ENCODE results near the gene ASCC3. TPM values are rescaled to one million over a fixed set of nuclear protein-coding genes. Genes with fewer than 3 reads are reported as not detected.

ASCC3 gene
- total RNA-seq, 2 donors from 2014 or later = 35.7 to 56.2 TPM

DNA sequence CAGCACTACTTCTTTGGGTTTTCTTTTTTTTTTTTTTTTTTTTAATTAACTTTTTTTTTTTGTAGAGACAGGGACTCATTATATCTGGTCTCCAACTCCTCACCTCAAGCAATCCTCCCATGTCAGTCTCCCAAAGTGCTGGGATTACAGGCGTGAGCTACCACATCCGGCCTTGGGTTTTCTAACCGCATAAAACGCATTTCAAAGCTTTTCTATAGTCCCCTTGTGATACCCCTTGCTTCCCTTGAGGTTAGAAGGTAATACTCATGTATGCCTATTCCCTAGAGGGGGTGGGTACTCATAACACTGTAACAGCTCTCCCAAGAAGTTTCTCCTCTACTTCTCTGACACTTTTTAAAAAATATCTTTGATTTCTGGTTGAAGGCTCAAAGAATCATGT is 23.9 kb upstream of the ASCC3 start:
- ATAC-seq (ENCODE audit: insufficient number of reproducible peaks, low FRiP score, low read depth) (no peak), DNase-seq (ENCODE audit: low spot score) (no peak)
- no peak overlapping the region for H3K27ac ChIP-seq
- TF ChIP-seq, protein P1, sequence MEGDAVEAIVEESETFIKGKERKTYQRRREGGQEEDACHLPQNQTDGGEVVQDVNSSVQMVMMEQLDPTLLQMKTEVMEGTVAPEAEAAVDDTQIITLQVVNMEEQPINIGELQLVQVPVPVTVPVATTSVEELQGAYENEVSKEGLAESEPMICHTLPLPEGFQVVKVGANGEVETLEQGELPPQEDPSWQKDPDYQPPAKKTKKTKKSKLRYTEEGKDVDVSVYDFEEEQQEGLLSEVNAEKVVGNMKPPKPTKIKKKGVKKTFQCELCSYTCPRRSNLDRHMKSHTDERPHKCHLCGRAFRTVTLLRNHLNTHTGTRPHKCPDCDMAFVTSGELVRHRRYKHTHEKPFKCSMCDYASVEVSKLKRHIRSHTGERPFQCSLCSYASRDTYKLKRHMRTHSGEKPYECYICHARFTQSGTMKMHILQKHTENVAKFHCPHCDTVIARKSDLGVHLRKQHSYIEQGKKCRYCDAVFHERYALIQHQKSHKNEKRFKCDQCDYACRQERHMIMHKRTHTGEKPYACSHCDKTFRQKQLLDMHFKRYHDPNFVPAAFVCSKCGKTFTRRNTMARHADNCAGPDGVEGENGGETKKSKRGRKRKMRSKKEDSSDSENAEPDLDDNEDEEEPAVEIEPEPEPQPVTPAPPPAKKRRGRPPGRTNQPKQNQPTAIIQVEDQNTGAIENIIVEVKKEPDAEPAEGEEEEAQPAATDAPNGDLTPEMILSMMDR (IDR thresholded peaks at IDR 0.05) = no peak
- no peaks in the 10 kb centered on the region for H3K27me3 ChIP-seq (replicated peaks; ENCODE audit: insufficient read depth)
- H3K4me1 ChIP-seq (ENCODE audit: control insufficient read depth in 1 of 2, low read depth in 2 of 2) = no peaks in the 10 kb centered on the region
- no peaks in the 10 kb centered on the region for H3K9me3 ChIP-seq
- no peaks in the 10 kb centered on the region for H3K36me3 ChIP-seq
- no peak overlapping the region for H3K4me3 ChIP-seq

DNA sequence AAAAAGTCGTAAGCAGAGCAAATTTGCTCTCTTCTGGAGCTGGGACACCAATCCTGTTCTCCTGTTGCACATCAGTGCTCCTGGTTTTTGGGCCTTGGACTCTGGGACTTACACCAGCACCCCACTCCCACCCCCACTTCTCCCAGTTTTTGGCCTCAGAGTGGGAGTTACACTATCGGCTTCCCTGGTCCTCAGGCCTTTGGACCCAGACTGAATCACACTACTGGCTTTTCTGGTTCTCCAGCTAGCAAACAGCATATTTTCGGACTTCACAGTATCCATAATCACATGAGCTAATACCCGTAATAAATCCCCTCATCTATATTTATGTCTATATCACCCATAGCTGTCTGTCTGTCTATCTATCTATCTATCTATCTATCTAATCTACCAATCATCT is 23.2 kb upstream of the ASCC3 start:
- ATAC-seq (ENCODE audit: insufficient number of reproducible peaks, low FRiP score, low read depth) (no peak), DNase-seq (ENCODE audit: low spot score) (no peak)
- Histone ChIP-seq H3K27ac (no peak overlapping the region), H3K27me3 (replicated peaks; ENCODE audit: insufficient read depth) (no peaks in the 10 kb centered on the region), H3K36me3 (no peaks in the 10 kb centered on the region), H3K9me3 (no peaks in the 10 kb centered on the region), H3K4me1 (ENCODE audit: control insufficient read depth in 1 of 2, low read depth in 2 of 2) (no peaks in the 10 kb centered on the region), H3K4me3 (no peak overlapping the region)
- TF ChIP-seq, protein P1 (IDR thresholded peaks at IDR 0.05) = no peak

DNA sequence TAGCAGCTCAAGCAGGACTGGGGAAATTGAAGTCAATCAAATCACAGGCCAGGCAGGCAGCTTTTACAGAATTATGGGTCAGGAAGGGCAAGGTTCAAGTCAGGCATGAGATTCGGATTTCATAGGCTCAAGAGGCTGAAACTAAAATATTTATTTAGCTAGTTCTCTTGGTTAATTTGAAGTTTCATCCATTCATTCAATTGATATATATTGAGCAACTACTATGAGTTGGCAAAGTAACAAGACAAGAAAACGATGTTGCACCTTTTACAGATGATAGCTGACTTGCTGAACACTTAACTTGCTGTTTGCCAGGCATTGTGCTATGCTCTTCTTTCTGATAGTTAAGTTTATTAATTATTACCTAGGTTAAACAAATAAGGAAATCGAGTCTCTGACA is 20.5 kb upstream of the ASCC3 start:
- no peak overlapping the region for H3K4me3 ChIP-seq
- TF ChIP-seq, protein P1 (IDR thresholded peaks at IDR 0.05) = no peak

DNA sequence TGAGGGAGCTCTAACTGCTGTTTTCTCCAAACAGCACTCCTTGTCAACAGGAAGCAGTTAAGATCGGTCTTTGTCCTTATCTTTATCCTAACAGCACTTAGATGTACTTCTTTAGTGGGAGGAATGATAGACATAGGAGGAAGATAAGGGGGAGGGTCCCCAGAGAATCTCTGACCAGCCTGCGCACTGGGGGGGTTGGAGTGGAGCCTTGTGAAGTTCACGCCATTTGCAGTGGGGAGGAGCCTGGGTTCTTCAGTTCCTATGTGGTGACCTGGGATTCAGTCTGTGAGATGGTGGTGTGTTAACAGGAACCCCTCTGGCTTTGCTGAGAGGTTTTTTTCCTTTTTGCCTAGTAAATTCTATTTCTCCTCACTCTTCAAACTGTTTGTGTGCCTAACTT is 18.1 kb upstream of the ASCC3 start:
- H3K4me1 ChIP-seq (ENCODE audit: control insufficient read depth in 1 of 2, low read depth in 2 of 2) = no peaks in the 10 kb centered on the region
- TF ChIP-seq, protein P1 (IDR thresholded peaks at IDR 0.05) = no peak
- no peak for DNase-seq (ENCODE audit: low spot score)
- no peak for ATAC-seq (ENCODE audit: insufficient number of reproducible peaks, low FRiP score, low read depth)
- no peaks in the 10 kb centered on the region for H3K36me3 ChIP-seq
- no peak overlapping the region for H3K4me3 ChIP-seq
- no peaks in the 10 kb centered on the region for H3K9me3 ChIP-seq
- H3K27me3 ChIP-seq (replicated peaks; ENCODE audit: insufficient read depth) = no peaks in the 10 kb centered on the region
- H3K27ac ChIP-seq = no peak overlapping the region

More for the DNA sequence above, 20.5 kb upstream of the ASCC3 start:
- ATAC-seq (ENCODE audit: insufficient number of reproducible peaks, low FRiP score, low read depth) = no peak
- Histone ChIP-seq H3K27me3 (replicated peaks; ENCODE audit: insufficient read depth) (no peaks in the 10 kb centered on the region), H3K36me3 (no peaks in the 10 kb centered on the region), H3K9me3 (no peaks in the 10 kb centered on the region), H3K4me1 (ENCODE audit: control insufficient read depth in 1 of 2, low read depth in 2 of 2) (no peaks in the 10 kb centered on the region), H3K27ac (no peak overlapping the region)
- DNase-seq (ENCODE audit: low spot score) = no peak

DNA sequence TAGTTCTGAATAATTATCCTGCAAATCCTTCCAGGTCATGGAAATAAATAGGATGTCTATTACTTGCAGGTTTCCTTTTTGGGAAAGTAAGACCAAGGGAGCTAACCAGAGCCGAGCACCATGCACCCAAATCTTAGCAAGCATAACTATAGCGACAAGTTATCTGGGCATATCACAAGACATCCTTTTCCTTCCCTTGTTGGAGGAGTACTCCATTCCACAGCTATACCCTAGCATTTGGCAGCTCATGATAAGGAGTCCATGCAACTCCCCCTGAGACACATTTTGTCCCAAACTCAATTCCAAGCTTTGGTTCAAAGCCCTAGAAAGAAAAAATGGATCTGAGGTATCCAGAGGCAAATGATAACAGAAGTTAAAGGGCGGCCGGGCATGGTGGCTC is 16.5 kb upstream of the ASCC3 start:
- H3K27ac ChIP-seq = no peak overlapping the region
- TF ChIP-seq, protein P1 (IDR thresholded peaks at IDR 0.05) = no peak
- no peaks in the 10 kb centered on the region for H3K36me3 ChIP-seq
- no peak for DNase-seq (ENCODE audit: low spot score)
- H3K4me3 ChIP-seq = no peak overlapping the region
- H3K27me3 ChIP-seq (replicated peaks; ENCODE audit: insufficient read depth) = no peaks in the 10 kb centered on the region
- H3K9me3 ChIP-seq = no peaks in the 10 kb centered on the region
- no peak for ATAC-seq (ENCODE audit: insufficient number of reproducible peaks, low FRiP score, low read depth)
- H3K4me1 ChIP-seq (ENCODE audit: control insufficient read depth in 1 of 2, low read depth in 2 of 2) = no peaks in the 10 kb centered on the region

All from thoracic aorta (tissue), 2 donors.